Panc1 (cell line): ENCODE measurements around the gene MYMK. TPM values are rescaled to one million over a fixed set of nuclear protein-coding genes. Genes with fewer than 3 reads are reported as not detected.

Experiments used
- ATAC-seq: fragments of 200-7000 bp; cut with Tn5 transposase; 2 replicates; pipeline ENCODE4 v1.9.1; 2020; ENCODE audit warnings: mild to moderate bottlenecking, moderate library complexity
- BruUV-seq: library from RNA; stranded (reverse); fragments of 400-500 nt; replicated peaks from 2 replicates; lab custom pipeline; 2021; lab: Mats Ljungman, UMichigan
- CTCF ChIA-PET: fragments of 300-600 bp; sonication (Branson Sonifier 250); formaldehyde crosslinking; loops from one replicate; lab custom pipeline; 2022; ENCODE audit warnings: antibody characterized with exemption; lab: Charles Lee
- POLR2A ChIA-PET: fragments of 300-600 bp; sonication (Branson Sonifier 250); formaldehyde crosslinking; loops from one replicate; lab custom pipeline; 2022; ENCODE audit warnings: antibody characterized with exemption; lab: Charles Lee
- DNase-seq: peaks from one replicate; pipeline ENCODE4 v3.0.0-alpha.2; 2010; ENCODE audit warnings: low read depth, low spot score
- H3K27ac ChIP-seq: 2 replicates; pipeline ENCODE4 v1.5.1; 2011; ENCODE audit warnings: mild to moderate bottlenecking, low read length, inconsistent platforms
- H3K27me3 ChIP-seq: fragments of 200-500 bp; sonication (Bioruptor generic); 2 replicates; pipeline ENCODE4 v1.6.0; 2014; ENCODE audit warnings: low read length, inconsistent platforms; ENCODE audit not compliant: control insufficient read depth, insufficient read depth
- H3K36me3 ChIP-seq: fragments of 200-500 bp; sonication (Bioruptor generic); 2 replicates; pipeline ENCODE4 v1.5.1; 2014; ENCODE audit warnings: inconsistent platforms, mild to moderate bottlenecking, low read length, moderate library complexity; ENCODE audit not compliant: control insufficient read depth, insufficient read depth
- H3K4me1 ChIP-seq: 2 replicates; pipeline ENCODE4 v1.5.1; 2011; ENCODE audit warnings: inconsistent platforms, mild to moderate bottlenecking, low read length, moderate library complexity; ENCODE audit not compliant: control insufficient read depth, insufficient read depth
- H3K4me3 ChIP-seq, 2 experiments: 2 replicates each; pipeline ENCODE4 v1.5.1; 2011 to 2012; ENCODE audit warnings: low read depth in 2 of 2, low read length in 2 of 2, mild to moderate bottlenecking in 2 of 2, inconsistent platforms in 1 of 2, moderate library complexity in 1 of 2
- H3K9me3 ChIP-seq: fragments of 200-500 bp; sonication (Bioruptor generic); 2 replicates; pipeline ENCODE4 v1.5.1; 2014; ENCODE audit warnings: low read depth, mild to moderate bottlenecking, inconsistent platforms, low read length, moderate library complexity; ENCODE audit not compliant: control insufficient read depth, insufficient read depth
- CTCF ChIP-seq: fragments of 450-650 bp; IDR thresholded peaks from 2 replicates; pipeline ENCODE4 v1.5.1; 2017; ENCODE audit warnings: mild to moderate bottlenecking
- POLR2AphosphoS5 ChIP-seq: IDR thresholded peaks from 2 replicates; pipeline ENCODE4 v1.6.1; 2012; ENCODE audit warnings: mild to moderate bottlenecking, low read depth, low read length, moderate library complexity
- REST ChIP-seq, 2 experiments: IDR thresholded peaks; 2 replicates each; pipeline ENCODE4 v1.6.1; 2011 to 2012; ENCODE audit warnings: low read depth in 2 of 2, control low read depth in 1 of 2, low read length in 1 of 2, mild to moderate bottlenecking in 1 of 2, moderate library complexity in 1 of 2; ENCODE audit not compliant: insufficient read depth in 1 of 2
- SIN3A ChIP-seq: IDR thresholded peaks from 2 replicates; pipeline ENCODE4 v1.6.1; 2012; ENCODE audit warnings: low read depth, mild to moderate bottlenecking, low read length, moderate library complexity, borderline replicate concordance; ENCODE audit not compliant: insufficient read depth
- TCF7L2 ChIP-seq: IDR thresholded peaks from 2 replicates; pipeline ENCODE4 v1.6.1; 2011; ENCODE audit warnings: mild to moderate bottlenecking, low read depth, low read length, inconsistent platforms
- in situ Hi-C: cut with HindIII; loops from 2 replicates; pipeline ENCODE4 v1.10.0; 2016; ENCODE audit warnings: low sequenced_read_pairs, low pct_unique_long_range_greater_than_20kb
- intact Hi-C: fragments of 100-400 bp; cut with micrococcal nuclease; formaldehyde crosslinking; loops from one replicate; pipeline ENCODE4 v1.10.0; 2022; ENCODE audit not compliant: unreplicated experiment
- total RNA-seq: library from RNA; stranded (reverse); gene quantifications from one replicate; pipeline ENCODE4 v1.2.1, GENCODE V29; 2021; ENCODE audit not compliant: unreplicated experiment

MYMK gene
- total RNA-seq, 1 experiment from 2014 or later: not detected

- CTCF ChIA-PET: no interaction called here
- in situ Hi-C loops: no loop called here
- no peak for ATAC-seq
- no peak overlapping the region for H3K27ac ChIP-seq
- H3K4me3 ChIP-seq: no peak overlapping the region
- no peaks in the 10 kb centered on the region for H3K9me3 ChIP-seq
- H3K4me1 ChIP-seq: peaks cover 3% of the 10 kb centered on the region; the same call in 1 of the 2 replicates
- no peaks in the 10 kb centered on the region for H3K27me3 ChIP-seq
- TF ChIP-seq REST (IDR thresholded peaks at IDR 0.05; ENCODE audit: insufficient read depth in 1 of 2, low read depth in 2 of 2, low read length in 1 of 2) (no peak), SIN3A (no peak), TCF7L2 (no peak), POLR2AphosphoS5 (no peak), CTCF (no peak)
- POLR2A ChIA-PET: no interaction called here
- DNase-seq: no peak
- no peaks in the 10 kb centered on the region for H3K36me3 ChIP-seq
- intact Hi-C loops: no loop called here
- no TSS peak for BruUV-seq
Observed at GRCh38 chr9:133515240-133515610, 9.5 kb downstream of the MYMK start.

- TF ChIP-seq REST (IDR thresholded peaks at IDR 0.05; ENCODE audit: insufficient read depth in 1 of 2, low read depth in 2 of 2, low read length in 1 of 2): no peak
- no peak for TF ChIP-seq TCF7L2
- no peak for TF ChIP-seq POLR2AphosphoS5
- no peak for TF ChIP-seq CTCF
- in situ Hi-C loops: no loop called here
- no peak overlapping the region for H3K27ac ChIP-seq
- intact Hi-C loops: no loop called here
- DNase-seq: no peak
- H3K36me3 ChIP-seq: no peaks in the 10 kb centered on the region
- ChIA-PET POLR2A (no interaction called here), CTCF (no interaction called here)
- ATAC-seq: no peak
- no peak overlapping the region for H3K4me3 ChIP-seq
- H3K27me3 ChIP-seq: no peaks in the 10 kb centered on the region
- peaks cover 8% of the 10 kb centered on the region for H3K4me1 ChIP-seq
- no peaks in the 10 kb centered on the region for H3K9me3 ChIP-seq
- no TSS peak for BruUV-seq
Observed at GRCh38 chr9:133514460-133515239, 10.1 kb downstream of the MYMK start.
